ENCODE measurements around the gene SPATA4. TPM values are rescaled to one million over a fixed set of nuclear protein-coding genes. Genes with fewer than 3 reads are reported as not detected.

Gene SPATA4
- total RNA-seq, 1 donor from 2014 or later = 0.82 TPM

Other genes starting within 250 kb of the SPATA4 start
- 63.6 TPM for gene WDR17, start 129.7 kb downstream of the SPATA4 start, total RNA-seq
- 0.41 TPM for gene ASB5, start 73.6 kb upstream of the SPATA4 start, total RNA-seq
- gene SPCS3, start 124.4 kb upstream of the SPATA4 start, total RNA-seq = 108 TPM